ENCODE data around the gene SPAG16.

The SPAG16 gene

DNA sequence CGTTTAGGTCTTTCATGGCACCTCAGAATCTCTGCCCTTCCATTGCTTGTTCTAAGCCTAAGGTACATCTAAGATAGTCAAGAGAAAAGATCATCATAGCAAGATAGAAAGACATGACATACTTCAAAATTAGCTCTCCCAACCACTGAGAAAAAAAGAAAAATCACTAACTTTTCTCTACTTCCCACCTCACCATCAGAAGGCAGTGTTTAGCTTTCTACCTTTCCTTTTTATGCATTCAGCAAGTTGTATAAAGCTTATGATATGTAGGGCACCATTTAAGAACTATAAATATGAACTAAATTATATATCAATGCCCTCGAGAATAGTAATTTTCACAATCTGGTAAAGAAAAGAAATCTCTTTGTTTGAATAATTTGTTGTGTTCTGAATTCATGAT, 794.8 kb downstream of the SPAG16 start:
- TF ChIP-seq, protein P1, sequence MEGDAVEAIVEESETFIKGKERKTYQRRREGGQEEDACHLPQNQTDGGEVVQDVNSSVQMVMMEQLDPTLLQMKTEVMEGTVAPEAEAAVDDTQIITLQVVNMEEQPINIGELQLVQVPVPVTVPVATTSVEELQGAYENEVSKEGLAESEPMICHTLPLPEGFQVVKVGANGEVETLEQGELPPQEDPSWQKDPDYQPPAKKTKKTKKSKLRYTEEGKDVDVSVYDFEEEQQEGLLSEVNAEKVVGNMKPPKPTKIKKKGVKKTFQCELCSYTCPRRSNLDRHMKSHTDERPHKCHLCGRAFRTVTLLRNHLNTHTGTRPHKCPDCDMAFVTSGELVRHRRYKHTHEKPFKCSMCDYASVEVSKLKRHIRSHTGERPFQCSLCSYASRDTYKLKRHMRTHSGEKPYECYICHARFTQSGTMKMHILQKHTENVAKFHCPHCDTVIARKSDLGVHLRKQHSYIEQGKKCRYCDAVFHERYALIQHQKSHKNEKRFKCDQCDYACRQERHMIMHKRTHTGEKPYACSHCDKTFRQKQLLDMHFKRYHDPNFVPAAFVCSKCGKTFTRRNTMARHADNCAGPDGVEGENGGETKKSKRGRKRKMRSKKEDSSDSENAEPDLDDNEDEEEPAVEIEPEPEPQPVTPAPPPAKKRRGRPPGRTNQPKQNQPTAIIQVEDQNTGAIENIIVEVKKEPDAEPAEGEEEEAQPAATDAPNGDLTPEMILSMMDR (conservative IDR thresholded peaks at IDR 0.05): peak; percentile 65
- no peak overlapping the region for H3K27ac ChIP-seq

DNA sequence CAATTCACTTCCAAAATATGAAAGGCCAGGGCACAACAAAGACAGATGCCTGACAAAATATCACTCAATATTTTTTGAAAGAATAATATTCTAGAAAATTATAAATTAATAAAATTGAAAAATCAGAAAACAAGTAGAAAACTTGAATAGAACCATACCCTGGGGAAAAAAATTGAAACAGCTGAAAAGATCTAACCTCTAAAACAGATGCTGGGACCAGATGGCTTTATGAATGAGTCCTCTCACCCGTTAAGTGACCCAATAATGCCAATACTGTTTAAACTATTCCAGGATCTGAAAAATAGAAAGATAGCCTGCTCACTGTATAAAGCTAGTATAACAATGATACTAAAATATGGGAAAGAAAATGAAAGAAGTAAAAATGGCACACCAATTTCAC, 804.3 kb downstream of the SPAG16 start:
- TF ChIP-seq, protein P1 (conservative IDR thresholded peaks at IDR 0.05): no peak
- no peak overlapping the region for H3K27ac ChIP-seq

DNA sequence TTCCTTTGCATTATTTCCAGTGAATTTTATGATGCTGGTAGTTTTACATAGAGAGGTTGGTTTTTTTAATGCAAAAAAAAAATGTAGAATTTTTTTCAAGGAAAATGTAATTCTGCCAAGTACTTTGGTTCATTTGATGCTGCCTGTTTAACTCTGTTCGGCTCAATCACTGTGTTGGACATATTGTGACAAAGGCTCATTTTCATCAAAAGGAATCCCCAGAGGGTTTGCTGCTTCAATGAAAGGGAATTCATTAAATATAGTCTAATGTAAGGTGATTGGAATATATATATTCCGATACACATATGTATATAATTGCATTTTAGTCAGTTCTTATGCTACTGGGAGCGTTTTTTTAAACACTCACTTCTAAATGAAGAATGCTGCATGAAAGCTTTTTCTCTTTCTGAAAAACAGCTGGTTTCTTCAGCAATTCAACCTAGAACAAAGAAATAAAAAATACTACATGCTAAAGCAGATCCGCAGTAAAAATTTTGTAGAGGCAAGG, 812.0 kb downstream of the SPAG16 start:
- TF ChIP-seq, protein P1 (conservative IDR thresholded peaks at IDR 0.05): no peak
- H3K27ac ChIP-seq: no peak overlapping the region

DNA sequence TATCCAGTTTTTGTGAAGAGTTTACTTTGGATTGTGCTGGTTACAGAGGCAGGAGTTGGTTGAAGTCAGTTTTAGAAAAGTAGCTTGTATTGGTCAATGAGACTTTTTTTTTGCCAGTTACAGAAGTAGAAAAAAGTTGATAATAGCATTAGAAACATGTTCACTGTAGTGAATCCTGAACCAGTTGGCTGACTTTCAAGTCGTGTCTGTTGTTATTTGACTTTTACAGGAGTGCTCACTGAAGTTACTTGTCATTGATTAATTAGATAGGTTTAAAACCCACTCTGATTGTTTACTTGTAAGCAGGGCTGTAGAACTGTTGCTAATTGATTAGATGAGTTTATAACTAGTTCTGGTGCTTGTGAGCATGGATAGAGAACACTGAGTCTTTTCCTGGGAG, 814.5 kb downstream of the SPAG16 start:
- H3K27ac ChIP-seq: no peak overlapping the region
- TF ChIP-seq, protein P1 (conservative IDR thresholded peaks at IDR 0.05): no peak

DNA sequence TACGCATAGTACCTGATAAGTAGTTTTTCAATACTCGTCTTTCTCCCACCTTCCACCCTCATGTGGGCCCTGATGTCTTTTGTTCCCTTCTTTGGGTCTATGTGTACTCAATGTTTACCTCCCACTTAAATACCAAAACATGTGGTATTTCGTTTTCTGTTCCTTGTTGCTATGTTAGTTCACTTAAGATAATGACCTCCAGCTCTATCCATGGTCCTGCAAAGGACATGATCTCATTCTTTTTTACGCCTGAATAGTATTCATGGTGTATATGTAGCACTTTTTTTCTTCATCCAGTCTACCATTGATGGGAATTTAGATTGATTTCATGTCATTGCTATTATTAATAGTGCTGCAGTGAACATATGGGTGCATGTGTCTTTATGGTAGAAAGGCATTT, 816.2 kb downstream of the SPAG16 start:
- TF ChIP-seq, protein P1 (conservative IDR thresholded peaks at IDR 0.05): no peak
- no peak overlapping the region for H3K27ac ChIP-seq

DNA sequence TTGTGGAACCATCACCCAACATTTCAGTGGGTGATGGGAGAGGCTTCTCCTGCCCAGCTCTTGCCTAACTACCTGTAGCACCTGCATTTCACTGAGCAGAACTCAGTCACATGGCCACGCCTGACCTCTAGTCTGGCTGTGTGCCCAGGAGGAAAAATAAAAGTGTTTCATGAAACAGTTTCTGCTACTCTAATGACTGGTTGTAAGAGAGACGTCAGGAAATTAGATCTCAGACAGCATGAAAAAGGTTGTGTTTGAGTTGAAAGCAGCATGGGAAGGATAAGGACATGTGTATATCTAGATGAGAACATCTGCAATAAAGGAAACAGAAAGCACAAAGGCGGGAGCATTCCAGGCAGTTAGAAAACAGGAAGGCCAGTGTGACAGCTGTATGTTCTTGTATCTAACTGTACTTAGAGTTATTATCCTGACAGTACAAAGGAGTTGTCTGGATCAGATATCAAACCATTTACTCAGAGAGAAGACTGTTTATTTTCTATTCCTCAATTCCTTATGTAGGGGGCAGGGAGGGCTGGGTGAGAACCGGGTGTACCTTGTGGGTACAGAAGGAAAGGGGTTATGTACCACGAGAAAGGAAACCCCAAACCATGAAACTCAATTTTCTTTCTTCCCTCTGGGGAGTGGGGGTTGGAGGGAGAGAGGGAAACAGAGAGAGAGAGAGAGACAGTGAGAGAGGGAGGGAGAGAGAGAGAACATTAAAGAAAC, 819.2 kb downstream of the SPAG16 start:
- peak overlapping the region; percentile 35; the same call in 1 of the 2 replicates for H3K27ac ChIP-seq
- TF ChIP-seq, protein P1 (conservative IDR thresholded peaks at IDR 0.05): no peak

DNA sequence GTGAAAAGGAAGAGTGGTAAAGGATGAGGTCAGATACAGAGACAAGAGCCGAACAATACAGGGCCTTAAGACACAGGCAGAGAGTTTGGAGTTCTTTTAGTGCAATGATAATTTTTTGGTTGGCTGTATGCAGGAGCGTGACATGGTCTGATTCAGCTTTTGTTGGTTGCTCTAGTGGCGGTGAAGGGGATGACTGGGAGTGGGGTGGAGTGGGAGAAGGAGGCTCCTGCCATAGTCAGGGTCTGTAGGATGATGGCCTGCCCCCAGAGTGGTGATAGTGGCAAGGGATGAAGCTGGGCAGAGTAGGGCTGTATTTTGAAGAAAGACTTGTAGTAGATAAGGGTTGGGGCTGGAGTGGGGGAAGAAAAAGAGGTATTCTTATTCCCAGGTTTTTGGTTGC, 820.0 kb downstream of the SPAG16 start:
- TF ChIP-seq, protein P1 (conservative IDR thresholded peaks at IDR 0.05): no peak
- peak overlapping the region; percentile 35; the same call in 1 of the 2 replicates for H3K27ac ChIP-seq
